HG02943 (cell line): ENCODE data around the gene ORC6.

Experiments used
- ATAC-seq: cut with Tn5 transposase; IDR thresholded peaks from one replicate; pipeline ENCODE4 v1.9.1; 2021; ENCODE audit warnings: mild to moderate bottlenecking, low read depth, moderate library complexity; ENCODE audit not compliant: unreplicated experiment

The ORC6 gene

GRCh38 chr16:46730801-46731690, 41.6 kb downstream of the ORC6 start:
- ATAC-seq = no peak

- no peak for ATAC-seq
Measured at GRCh38 chr16:46731691-46732555, 42.5 kb downstream of the ORC6 start.

- no peak for ATAC-seq
Measured at GRCh38 chr16:46732561-46732960, 43.1 kb downstream of the ORC6 start.

- no peak for ATAC-seq
Measured at GRCh38 chr16:46733319-46733830, 43.9 kb downstream of the ORC6 start.

- no peak for ATAC-seq
Measured at GRCh38 chr16:46736695-46737094, 47.2 kb downstream of the ORC6 start.

GRCh38 chr16:46737621-46738214, 48.3 kb downstream of the ORC6 start:
- ATAC-seq = no peak

- ATAC-seq = no peak
Measured at GRCh38 chr16:46739934-46740333, 50.5 kb downstream of the ORC6 start.

- no peak for ATAC-seq
Measured at GRCh38 chr16:46743232-46743719, 53.8 kb downstream of the ORC6 start.

- no peak for ATAC-seq
Measured at GRCh38 chr16:46745617-46746016, 56.2 kb downstream of the ORC6 start.

- no peak for ATAC-seq
Measured at GRCh38 chr16:46746821-46747776, 57.6 kb downstream of the ORC6 start.
